Activated T-helper 17 cell treated with anti-CD3 and anti-CD28 coated beads, Interleukin-2, amount 50 U/mL, for 72 hours (primary cell): ENCODE measurements around the gene SLC2A4. TPM values are rescaled to one million over a fixed set of nuclear protein-coding genes. Genes with fewer than 3 reads are reported as not detected.

Experiments used
- ATAC-seq: fragments of 150-1000 bp; cut with Tn5 transposase; replicated peaks from 2 replicates; pipeline ENCODE4 v1.10.0; 2021; ENCODE audit warnings: mild to moderate bottlenecking, moderate library complexity
- H3K27ac Mint-ChIP-seq: one replicate; pipeline ENCODE4 v1.8.0; 2022; ENCODE audit warnings: mixed read lengths
- H3K27me3 Mint-ChIP-seq: one replicate; pipeline ENCODE4 v1.8.0; 2022; ENCODE audit warnings: mixed read lengths
- H3K36me3 Mint-ChIP-seq: one replicate; pipeline ENCODE4 v1.8.0; 2022; ENCODE audit warnings: low read depth, mild to moderate bottlenecking, mixed read lengths
- H3K4me1 Mint-ChIP-seq: one replicate; pipeline ENCODE4 v1.8.0; 2022; ENCODE audit warnings: mixed read lengths
- H3K4me3 Mint-ChIP-seq: one replicate; pipeline ENCODE4 v1.8.0; 2022; ENCODE audit warnings: mild to moderate bottlenecking, mixed read lengths
- H3K9me3 Mint-ChIP-seq: one replicate; pipeline ENCODE4 v1.8.0; 2022; ENCODE audit warnings: mixed read lengths
- total RNA-seq, 2 donors: library from RNA; stranded (reverse); gene quantifications; one replicate each; pipeline ENCODE4 v1.2.3, GENCODE V29; 2022

The SLC2A4 gene
- total RNA-seq = not detected

DNA sequence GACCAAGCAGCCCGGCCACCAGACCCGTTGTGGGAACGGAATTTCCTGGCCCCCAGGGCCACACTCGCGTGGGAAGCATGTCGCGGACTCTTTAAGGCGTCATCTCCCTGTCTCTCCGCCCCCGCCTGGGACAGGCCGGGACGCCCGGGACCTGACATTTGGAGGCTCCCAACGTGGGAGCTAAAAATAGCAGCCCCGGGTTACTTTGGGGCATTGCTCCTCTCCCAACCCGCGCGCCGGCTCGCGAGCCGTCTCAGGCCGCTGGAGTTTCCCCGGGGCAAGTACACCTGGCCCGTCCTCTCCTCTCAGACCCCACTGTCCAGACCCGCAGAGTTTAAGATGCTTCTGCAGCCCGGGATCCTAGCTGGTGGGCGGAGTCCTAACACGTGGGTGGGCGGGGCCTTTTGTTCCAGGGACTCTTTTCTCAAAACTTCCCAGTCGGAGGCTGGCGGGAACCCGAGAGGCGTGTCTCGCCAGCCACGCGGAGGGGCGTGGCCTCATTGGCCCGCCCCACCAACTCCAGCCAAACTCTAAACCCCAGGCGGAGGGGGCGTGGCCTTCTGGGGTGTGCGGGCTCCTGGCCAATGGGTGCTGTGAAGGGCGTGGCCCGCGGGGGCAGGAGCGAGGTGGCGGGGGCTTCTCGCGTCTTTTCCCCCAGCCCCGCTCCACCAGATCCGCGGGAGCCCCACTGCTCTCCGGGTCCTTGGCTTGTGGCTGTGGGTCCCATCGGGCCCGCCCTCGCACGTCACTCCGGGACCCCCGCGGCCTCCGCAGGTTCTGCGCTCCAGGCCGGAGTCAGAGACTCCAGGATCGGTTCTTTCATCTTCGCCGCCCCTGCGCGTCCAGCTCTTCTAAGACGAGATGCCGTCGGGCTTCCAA is at the start of gene SLC2A4:
Gene SLC2A4 (plus strand): TSS at position 645 of the 879 bp plus-strand sequence. CDS start 217 bp downstream, at position 862.
- ATAC-seq = peak; percentile 91
- H3K27me3 Mint-ChIP-seq = peaks cover 20% of the 10 kb centered on the region
- H3K36me3 Mint-ChIP-seq = no peaks in the 10 kb centered on the region
- H3K9me3 Mint-ChIP-seq = no peaks in the 10 kb centered on the region
- peaks cover 6% of the 10 kb centered on the region for H3K4me1 Mint-ChIP-seq
- H3K4me3 Mint-ChIP-seq = peak within 1 kb of the TSS; percentile 75
- no peak within 1 kb of the TSS for H3K27ac Mint-ChIP-seq

DNA sequence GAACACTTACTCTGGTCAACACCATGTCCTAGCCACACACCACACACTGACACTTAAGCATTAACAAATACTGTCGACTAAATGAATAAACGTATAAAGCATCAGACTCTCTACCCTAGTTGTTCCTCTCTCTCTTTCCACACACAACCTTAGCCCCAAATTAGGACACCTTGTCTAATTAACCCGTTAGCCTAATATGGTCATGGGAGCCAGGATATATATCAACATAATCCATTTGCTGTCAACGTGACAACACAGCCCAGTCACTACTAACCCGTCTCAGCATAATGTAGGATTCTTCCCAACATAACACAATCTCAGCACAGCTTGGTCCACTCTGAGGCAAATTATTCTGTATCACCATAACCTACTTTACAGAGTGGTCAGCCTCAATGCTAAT is 49.4 kb upstream of the SLC2A4 start:
- ATAC-seq = no peak
- Mint-ChIP-seq H3K4me3 (peak overlapping the region; percentile 87), H3K27me3 (no peaks in the 10 kb centered on the region), H3K27ac (peak overlapping the region; percentile 25), H3K36me3 (peaks cover 96% of the 10 kb centered on the region), H3K4me1 (peaks cover 45% of the 10 kb centered on the region), H3K9me3 (no peaks in the 10 kb centered on the region)

DNA sequence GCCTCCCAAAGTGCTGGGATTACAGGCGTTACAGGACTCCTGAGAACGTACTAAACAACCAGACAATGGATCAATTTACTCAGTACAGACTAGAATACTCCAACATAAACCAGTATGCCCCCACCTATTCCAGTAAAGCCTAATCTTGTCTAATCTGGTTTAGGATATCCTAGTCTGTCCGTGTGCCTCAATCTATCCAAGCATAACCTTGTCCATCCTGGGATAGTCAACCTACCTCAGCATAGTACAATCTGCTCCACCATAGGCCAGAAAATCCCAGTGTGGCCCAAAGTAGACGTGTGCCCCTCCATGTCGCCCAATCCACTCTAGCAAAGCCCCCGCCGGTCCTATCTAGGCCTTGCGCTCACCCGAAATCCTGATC is 47.8 kb upstream of the SLC2A4 start:
- H3K4me3 Mint-ChIP-seq = peak overlapping the region; percentile 87
- H3K36me3 Mint-ChIP-seq = peaks cover 96% of the 10 kb centered on the region
- no peaks in the 10 kb centered on the region for H3K9me3 Mint-ChIP-seq
- ATAC-seq = no peak
- H3K4me1 Mint-ChIP-seq = peaks cover 41% of the 10 kb centered on the region
- peak overlapping the region; percentile 88 for H3K27ac Mint-ChIP-seq
- H3K27me3 Mint-ChIP-seq = no peaks in the 10 kb centered on the region

DNA sequence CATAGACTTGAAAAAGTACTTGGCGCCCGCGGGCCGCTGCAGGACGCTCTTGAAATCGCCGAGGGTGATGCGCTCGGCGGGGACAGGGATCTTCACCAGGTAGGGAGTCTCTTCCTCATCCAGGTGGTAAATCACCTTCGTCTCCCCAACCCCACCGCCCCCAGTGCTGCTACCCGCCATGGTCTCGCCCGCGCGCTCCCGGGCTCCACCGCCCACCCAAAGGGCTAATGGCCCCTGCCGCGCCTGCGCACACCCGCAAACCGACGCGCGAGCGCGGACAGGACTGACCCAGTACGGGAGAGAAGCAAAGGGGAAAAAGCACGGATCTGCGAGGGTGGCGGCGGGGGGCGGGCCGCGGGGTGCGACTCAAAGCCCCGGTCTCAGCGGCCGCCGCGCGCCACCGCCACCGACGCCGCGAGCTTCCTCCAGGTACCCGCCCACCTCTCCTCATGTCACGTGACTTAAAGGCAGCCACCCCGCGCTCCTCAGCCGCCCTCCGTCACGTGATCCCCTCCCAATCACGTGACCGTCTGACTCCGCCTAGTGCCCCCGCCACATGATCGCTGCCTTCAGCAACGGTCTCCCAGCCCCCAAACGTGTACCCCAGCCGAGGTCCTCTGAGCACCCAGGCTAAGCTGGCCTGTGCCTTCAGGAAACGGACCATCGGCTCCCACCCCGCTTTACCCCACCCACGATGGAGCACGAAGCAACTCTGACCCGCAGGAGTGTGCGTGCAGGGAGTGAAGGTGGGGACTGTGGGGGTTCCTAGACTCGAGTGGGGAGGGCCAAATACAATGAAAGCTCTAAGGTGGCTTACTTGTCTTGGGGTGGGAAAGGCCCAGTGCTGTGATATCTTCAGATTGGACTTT is 47.2 kb upstream of the SLC2A4 start, which contains the start of gene DVL2:
Gene DVL2 (minus strand): TSS at position 435 of the 869 bp plus-strand sequence. CDS start 255 bp downstream, at position 180.
- Mint-ChIP-seq H3K27ac (peak within 1 kb of the TSS; percentile 88), H3K9me3 (no peaks in the 10 kb centered on the region), H3K27me3 (no peaks in the 10 kb centered on the region), H3K4me3 (peak within 1 kb of the TSS; percentile 87), H3K36me3 (peaks cover 96% of the 10 kb centered on the region), H3K4me1 (peaks cover 41% of the 10 kb centered on the region)
- ATAC-seq = peak; percentile 59

DNA sequence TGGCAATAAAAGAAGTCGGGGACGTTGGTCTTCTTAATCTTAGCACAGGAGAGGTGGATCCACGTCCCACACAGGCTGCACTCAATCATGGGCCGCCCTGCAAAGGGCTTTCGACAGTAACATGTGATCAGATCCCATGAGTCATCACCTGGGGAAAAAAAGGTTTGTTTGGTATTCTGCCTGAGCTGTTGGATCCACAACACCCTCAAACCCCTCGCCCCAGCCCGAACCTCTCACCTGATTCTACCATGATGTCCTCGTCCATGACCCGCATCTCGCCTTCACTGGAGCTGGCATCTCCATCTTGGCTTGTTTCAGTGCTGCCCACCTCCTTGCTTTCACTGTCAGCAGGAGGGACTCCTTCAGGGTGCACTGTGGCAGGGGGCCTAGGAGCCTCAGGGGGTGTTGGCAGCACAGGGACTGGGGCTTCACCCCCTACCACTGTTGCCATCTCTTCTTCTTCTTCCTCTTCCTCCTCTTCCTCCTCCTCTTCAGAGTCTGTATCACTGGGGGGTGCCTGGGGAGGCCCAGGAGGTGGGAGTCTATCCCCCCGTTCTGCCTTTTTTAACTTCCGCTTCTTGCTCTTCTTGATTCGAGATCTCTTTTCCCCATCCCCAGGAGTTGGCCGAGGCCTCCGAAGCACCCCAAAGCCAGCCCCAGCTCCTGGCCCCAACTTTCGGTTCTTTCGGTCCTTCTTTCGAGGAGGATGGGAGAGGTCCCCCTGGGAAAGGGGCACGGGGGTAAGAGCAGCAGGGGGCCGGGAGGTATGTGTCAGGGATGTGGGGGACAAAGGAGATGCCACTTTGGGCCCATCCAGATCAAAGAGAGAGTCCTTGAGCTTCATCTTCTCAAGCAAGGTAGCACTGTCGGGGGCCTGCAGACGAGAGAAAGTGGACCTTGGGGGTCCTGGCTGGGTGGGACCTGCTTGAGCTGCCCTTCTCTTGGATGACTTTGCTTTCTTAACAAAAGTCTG is 45.5 kb upstream of the SLC2A4 start:
- Mint-ChIP-seq H3K9me3 (no peaks in the 10 kb centered on the region), H3K4me1 (peaks cover 49% of the 10 kb centered on the region), H3K36me3 (peaks cover 96% of the 10 kb centered on the region), H3K4me3 (peak overlapping the region; percentile 87), H3K27me3 (no peaks in the 10 kb centered on the region), H3K27ac (peak overlapping the region; percentile 88)
- ATAC-seq = no peak

DNA sequence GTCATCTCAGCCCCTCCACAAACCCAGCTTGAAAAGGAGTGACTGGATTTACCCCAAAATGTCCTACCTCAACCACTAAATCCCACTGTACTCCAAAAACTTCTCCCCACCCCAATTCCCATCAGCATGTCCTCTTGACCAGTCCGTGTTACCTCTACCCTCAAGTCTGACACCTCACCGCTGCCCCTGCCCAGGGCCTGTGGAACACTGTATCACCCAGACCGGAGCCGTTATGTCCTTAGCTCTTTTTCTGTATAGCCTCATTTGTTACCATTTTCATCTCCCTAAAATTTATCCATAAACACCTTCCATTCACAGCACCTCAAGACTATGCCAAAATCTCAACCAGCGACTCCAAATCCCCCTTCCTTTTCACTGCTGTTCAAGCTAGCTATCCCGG is 44.7 kb upstream of the SLC2A4 start:
- Mint-ChIP-seq H3K4me3 (peak overlapping the region; percentile 87), H3K4me1 (peaks cover 52% of the 10 kb centered on the region), H3K27me3 (no peaks in the 10 kb centered on the region), H3K27ac (peak overlapping the region; percentile 41), H3K36me3 (peaks cover 96% of the 10 kb centered on the region), H3K9me3 (no peaks in the 10 kb centered on the region)
- no peak for ATAC-seq

DNA sequence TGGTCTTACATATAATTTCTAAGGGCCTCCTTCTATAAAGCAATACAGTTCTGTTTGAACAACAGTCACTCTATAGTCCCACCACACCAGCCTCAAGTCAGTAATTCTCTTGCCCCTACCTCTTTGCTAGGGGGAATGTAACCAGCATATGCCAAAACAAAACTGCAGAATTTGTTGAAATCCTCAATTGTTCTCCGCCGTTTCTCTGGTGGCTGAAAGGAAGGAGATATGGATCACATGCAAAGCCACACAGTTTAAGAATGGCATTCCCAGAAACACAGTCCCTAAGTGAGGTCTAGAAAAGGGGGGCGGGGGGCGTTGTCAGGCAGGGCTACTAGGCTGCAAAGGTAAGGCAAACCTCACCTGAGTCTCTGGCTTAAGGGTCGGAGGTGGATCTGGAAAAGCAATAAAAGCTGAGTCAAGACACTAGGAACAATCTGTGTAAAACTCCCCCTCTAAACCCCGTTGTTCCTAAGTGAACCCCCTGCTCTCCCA is 44.2 kb upstream of the SLC2A4 start:
- Mint-ChIP-seq H3K4me3 (peak overlapping the region; percentile 87), H3K9me3 (no peaks in the 10 kb centered on the region), H3K27ac (peak overlapping the region; percentile 41), H3K36me3 (peaks cover 96% of the 10 kb centered on the region), H3K27me3 (no peaks in the 10 kb centered on the region), H3K4me1 (peaks cover 47% of the 10 kb centered on the region)
- ATAC-seq = no peak

DNA sequence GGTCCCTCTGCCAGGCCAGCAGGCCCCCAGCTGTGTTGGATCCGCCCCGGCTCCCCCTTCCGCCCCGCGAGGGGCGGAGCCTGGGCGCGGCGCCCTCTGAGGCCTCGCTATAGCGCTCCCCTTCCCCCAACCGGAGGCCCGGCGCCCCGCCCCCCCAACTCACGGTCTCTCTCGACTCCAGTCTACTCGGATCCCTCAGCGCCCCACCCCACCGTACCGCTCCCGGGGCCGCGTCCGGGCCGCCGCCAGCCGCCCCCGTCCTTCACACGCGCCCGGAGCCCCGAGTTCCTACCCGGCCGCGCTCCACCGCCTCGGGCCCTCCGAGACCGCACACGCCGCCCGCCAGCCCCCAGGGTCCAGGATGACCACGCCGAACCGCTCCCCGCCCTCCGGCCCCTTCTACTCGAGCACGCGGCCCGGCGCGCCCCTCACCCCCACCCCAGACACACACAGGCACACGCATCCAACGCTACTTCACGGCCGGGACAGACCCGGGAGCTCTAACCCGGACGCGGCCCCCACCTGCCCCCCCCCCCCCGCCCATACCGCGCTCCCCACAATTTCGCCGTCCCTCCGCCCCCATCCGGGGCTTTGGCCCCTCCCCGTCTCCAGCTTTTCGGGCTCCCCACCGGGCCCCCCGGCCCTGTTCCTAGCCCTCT is 43.6 kb upstream of the SLC2A4 start:
- H3K4me1 Mint-ChIP-seq = peaks cover 50% of the 10 kb centered on the region
- ATAC-seq = peak; percentile 26
- peak overlapping the region; percentile 87 for H3K4me3 Mint-ChIP-seq
- no peaks in the 10 kb centered on the region for H3K9me3 Mint-ChIP-seq
- peak overlapping the region; percentile 93 for H3K27ac Mint-ChIP-seq
- no peaks in the 10 kb centered on the region for H3K27me3 Mint-ChIP-seq
- H3K36me3 Mint-ChIP-seq = peaks cover 99% of the 10 kb centered on the region

DNA sequence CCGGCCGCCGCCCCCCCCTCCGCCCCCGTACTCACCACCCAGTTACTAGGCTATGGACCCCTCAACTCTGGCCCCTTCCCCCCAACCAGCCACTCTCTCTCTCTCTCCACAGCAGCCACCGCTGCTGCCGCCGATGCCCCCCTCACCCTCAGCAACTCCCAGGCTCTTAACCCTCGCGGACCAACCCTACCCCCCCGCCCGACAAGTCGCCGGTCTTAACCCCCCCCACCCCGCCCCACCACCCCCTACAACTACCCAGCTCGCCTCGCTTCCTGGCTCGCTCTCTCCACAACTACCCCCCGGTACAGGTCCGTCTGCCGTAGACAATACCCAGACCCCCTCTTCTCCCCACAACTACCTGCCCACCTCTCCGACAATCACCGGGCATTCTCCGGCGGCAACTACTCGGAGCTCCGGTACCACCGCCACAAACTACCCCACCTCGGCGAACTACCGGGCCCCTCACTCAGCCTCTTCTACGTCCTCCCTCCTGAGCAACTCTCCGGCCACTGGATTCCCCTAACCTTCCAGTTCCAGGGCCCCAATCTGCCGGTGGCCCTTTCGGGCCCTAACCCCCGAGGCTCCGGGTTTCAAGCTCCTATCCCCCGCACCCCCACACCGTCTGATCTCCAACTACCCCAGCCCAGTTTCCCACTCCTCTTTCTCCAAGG is 43.0 kb upstream of the SLC2A4 start:
- H3K36me3 Mint-ChIP-seq = peaks cover 99% of the 10 kb centered on the region
- peak overlapping the region; percentile 93 for H3K27ac Mint-ChIP-seq
- ATAC-seq = no peak
- peak overlapping the region; percentile 87 for H3K4me3 Mint-ChIP-seq
- H3K27me3 Mint-ChIP-seq = no peaks in the 10 kb centered on the region
- H3K4me1 Mint-ChIP-seq = peaks cover 50% of the 10 kb centered on the region
- no peaks in the 10 kb centered on the region for H3K9me3 Mint-ChIP-seq

DNA sequence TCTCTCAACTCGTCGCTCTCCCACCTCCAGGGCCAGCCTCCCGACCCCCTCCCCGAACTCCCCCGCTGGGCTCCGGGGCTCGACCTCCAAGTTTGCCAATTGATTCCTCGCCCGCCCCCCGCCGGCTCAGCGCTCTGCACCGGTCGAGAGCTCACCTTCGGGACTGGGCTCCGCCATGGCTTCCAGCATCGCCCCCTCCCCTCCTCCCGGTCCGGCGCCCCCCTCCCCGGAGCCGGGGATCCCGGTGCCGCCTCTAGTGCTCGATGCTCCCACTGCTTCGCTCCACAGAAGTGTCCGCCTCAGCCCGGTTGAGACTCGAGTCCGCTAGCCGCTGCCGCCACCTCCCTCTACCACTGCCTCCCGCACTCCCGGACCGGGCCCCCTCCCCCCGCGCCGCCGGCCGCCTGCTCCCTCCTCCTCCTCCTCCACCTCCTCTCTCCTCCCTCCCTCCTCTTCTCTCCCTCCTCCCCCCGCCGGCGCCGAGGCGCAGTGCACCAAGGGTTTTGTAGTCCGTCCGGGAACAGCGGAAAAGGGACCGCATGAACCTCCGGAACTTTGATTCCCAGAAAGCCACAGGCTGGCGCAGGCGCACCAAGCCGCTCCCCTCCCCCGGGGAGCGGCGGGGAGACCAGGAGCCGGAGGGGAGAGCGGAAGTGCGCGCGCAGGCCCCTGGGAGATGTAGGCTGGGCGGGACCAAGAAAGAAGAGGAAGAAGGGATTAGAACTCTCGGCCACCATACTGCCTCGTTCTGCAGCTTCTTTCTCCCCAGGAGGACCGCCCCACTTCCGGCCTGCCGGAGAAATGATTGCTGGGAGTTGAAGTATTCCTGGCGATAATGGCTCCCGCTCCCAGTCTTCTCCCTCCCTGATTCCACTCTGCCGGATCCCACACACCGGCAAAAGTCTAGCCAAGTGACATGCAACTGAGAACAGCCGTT is 42.2 kb upstream of the SLC2A4 start, which contains the start of gene PHF23:
Gene PHF23 (minus strand): TSS at position 367 of the 937 bp plus-strand sequence. CDS start 178 bp downstream, at position 189.
- no peaks in the 10 kb centered on the region for H3K9me3 Mint-ChIP-seq
- peaks cover 98% of the 10 kb centered on the region for H3K36me3 Mint-ChIP-seq
- peak; percentile 71 for ATAC-seq
- no peaks in the 10 kb centered on the region for H3K27me3 Mint-ChIP-seq
- peaks cover 50% of the 10 kb centered on the region for H3K4me1 Mint-ChIP-seq
- H3K4me3 Mint-ChIP-seq = peak within 1 kb of the TSS; percentile 87
- H3K27ac Mint-ChIP-seq = peak within 1 kb of the TSS; percentile 93

DNA sequence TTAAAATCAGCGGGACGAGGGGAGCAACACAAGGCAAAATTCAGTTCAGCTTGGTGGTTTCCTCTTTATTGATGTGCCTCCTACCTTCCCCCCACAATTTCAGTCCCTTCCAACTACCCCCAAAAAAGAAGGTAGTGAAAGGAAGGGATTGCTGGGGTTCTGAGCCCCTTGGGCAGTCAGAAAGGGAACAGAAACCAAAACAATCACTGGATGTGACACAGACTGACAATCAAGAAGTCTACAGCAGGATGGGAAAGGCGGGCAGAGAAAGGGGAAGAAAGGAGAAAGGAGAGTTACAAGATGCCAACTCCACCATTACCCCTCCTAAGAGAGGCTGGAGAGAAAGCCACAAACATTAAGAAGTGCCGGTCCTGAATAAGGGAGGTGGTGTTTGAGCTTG is 41.1 kb upstream of the SLC2A4 start:
- Mint-ChIP-seq H3K27me3 (no peaks in the 10 kb centered on the region), H3K27ac (peak overlapping the region; percentile 93), H3K4me1 (peaks cover 44% of the 10 kb centered on the region), H3K9me3 (no peaks in the 10 kb centered on the region), H3K36me3 (peaks cover 96% of the 10 kb centered on the region), H3K4me3 (peak overlapping the region; percentile 87)
- no peak for ATAC-seq
